PFSK-1 (cell line): ENCODE results near the gene SLC22A8.
A peak's percentile ranks its signal among the peaks of the same experiment; 100 is the strongest.

Experiments
- FOXP2 ChIP-seq: optimal IDR thresholded peaks from 2 replicates; pipeline ENCODE3; 2011; ENCODE audit warnings: borderline replicate concordance, control low read depth, inconsistent platforms; ENCODE audit not compliant: insufficient read depth; ENCODE audit errors: extremely low read length, extremely low read depth
- POLR2AphosphoS5 ChIP-seq: IDR thresholded peaks from 2 replicates; pipeline ENCODE4 v1.6.1; 2012; ENCODE audit warnings: low read depth, mild to moderate bottlenecking, control low read depth, low read length, moderate library complexity
- SIN3A ChIP-seq: IDR thresholded peaks from 2 replicates; pipeline ENCODE4 v1.6.1; 2012; ENCODE audit warnings: mild to moderate bottlenecking, low read length, moderate library complexity, borderline replicate concordance; ENCODE audit not compliant: insufficient read depth
- TAF1 ChIP-seq: IDR thresholded peaks from 2 replicates; pipeline ENCODE4 v1.6.1; 2012; ENCODE audit warnings: low read length, control low read depth, borderline replicate concordance; ENCODE audit not compliant: insufficient read depth
- TF ChIP-seq, protein P1 (sequence below), 2 experiments: IDR thresholded peaks; 2 replicates each; pipeline versions ENCODE4 v1.6.1 to v1.8.0; 2011 to 2012; ENCODE audit warnings: low read depth in 2 of 2, low read length in 2 of 2, control low read depth in 1 of 2, inconsistent platforms in 1 of 2, mild to moderate bottlenecking in 1 of 2, moderate library complexity in 1 of 2; ENCODE audit not compliant: insufficient read depth in 1 of 2

The SLC22A8 gene

GRCh38 chr11:63022441-63022840 lies 6.8 kb upstream of the SLC22A8 start:
- TF ChIP-seq TAF1: no peak
- no peak for TF ChIP-seq POLR2AphosphoS5
- TF ChIP-seq, protein P1, sequence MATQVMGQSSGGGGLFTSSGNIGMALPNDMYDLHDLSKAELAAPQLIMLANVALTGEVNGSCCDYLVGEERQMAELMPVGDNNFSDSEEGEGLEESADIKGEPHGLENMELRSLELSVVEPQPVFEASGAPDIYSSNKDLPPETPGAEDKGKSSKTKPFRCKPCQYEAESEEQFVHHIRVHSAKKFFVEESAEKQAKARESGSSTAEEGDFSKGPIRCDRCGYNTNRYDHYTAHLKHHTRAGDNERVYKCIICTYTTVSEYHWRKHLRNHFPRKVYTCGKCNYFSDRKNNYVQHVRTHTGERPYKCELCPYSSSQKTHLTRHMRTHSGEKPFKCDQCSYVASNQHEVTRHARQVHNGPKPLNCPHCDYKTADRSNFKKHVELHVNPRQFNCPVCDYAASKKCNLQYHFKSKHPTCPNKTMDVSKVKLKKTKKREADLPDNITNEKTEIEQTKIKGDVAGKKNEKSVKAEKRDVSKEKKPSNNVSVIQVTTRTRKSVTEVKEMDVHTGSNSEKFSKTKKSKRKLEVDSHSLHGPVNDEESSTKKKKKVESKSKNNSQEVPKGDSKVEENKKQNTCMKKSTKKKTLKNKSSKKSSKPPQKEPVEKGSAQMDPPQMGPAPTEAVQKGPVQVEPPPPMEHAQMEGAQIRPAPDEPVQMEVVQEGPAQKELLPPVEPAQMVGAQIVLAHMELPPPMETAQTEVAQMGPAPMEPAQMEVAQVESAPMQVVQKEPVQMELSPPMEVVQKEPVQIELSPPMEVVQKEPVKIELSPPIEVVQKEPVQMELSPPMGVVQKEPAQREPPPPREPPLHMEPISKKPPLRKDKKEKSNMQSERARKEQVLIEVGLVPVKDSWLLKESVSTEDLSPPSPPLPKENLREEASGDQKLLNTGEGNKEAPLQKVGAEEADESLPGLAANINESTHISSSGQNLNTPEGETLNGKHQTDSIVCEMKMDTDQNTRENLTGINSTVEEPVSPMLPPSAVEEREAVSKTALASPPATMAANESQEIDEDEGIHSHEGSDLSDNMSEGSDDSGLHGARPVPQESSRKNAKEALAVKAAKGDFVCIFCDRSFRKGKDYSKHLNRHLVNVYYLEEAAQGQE (IDR thresholded peaks at IDR 0.05; ENCODE audit: insufficient read depth in 1 of 2, low read depth in 2 of 2, low read length in 2 of 2): no peak

DNA sequence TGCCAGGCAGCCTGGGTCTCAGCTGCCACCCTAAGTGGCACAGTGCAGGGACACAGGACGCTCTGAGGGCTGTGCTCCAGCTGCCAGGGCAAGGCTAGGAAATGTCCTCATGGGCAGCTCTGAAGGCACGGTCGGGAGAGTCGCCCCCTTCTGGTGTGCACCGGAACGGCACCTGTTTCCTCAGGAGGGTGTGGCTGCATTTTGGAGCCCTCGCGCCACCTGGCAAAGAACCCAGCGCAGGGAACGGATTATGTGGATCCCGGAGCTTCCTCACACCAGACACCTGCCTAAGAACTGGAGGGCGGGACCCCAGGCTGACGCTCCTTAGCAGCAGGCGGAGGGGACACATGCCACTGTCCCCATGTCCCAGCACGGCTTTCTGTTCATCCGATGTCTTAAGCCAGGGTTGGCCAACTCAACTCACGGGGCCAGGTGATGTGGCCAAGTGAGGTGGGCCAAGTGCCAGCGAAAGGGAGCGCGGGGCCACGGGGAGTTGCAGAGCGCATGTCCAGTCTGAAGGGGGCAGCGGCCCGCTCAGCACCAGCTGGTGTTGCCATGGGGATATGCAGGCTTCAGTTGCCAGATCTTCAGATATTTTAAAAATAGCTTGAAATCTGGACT lies 5.1 kb upstream of the SLC22A8 start:
- peak; percentile 37 for TF ChIP-seq FOXP2
- TF ChIP-seq SIN3A: no peak

DNA sequence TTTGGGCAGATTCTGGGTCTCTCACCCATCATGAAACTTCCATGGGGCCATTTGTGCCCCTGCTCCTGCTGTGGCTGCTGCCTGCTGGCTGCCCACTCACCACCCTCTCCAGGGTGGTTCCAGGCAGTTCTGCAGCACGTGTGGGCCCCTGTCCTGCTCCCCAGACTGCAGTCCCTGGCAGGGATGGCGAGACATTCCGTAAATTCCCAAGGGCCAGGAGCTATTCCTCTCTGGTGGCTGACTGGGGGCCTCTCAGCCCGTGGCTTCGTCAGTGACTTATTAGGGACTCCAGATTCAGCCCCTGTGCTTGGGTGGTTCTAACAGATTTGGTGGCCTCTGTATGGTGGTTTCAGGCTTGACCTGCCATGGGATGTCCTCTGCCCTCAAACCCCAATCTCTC lies 3.9 kb upstream of the SLC22A8 start:
- TF ChIP-seq TAF1 (no peak), SIN3A (no peak), FOXP2 (no peak), POLR2AphosphoS5 (no peak)
- TF ChIP-seq, protein P1 (IDR thresholded peaks at IDR 0.05; ENCODE audit: insufficient read depth in 1 of 2, low read depth in 2 of 2, low read length in 2 of 2): no peak

- no peak for TF ChIP-seq SIN3A
- TF ChIP-seq TAF1: no peak
- TF ChIP-seq, protein P1 (IDR thresholded peaks at IDR 0.05; ENCODE audit: insufficient read depth in 1 of 2, low read depth in 2 of 2, low read length in 2 of 2): no peak
- no peak for TF ChIP-seq FOXP2
- TF ChIP-seq POLR2AphosphoS5: no peak
These were observed 1.8 kb upstream of the SLC22A8 start for GRCh38 chr11:63017306-63017974.

- TF ChIP-seq TAF1: no peak
- TF ChIP-seq POLR2AphosphoS5: no peak
- TF ChIP-seq SIN3A: no peak
- TF ChIP-seq, protein P1 (IDR thresholded peaks at IDR 0.05; ENCODE audit: insufficient read depth in 1 of 2, low read depth in 2 of 2, low read length in 2 of 2): no peak
- no peak for TF ChIP-seq FOXP2
These were observed 1.1 kb downstream of the SLC22A8 start for GRCh38 chr11:63014408-63015055.
